AG20443 (cell line): Measurements from ENCODE around the gene CCDC91.

Experiments
- DNase-seq: peaks from one replicate; pipeline ENCODE4 v3.0.0; 2012; ENCODE audit warnings: low spot score, mixed read lengths

Gene CCDC91

GRCh38 chr12:28190321-28191050 is at the start of gene CCDC91:
TSS of gene CCDC91 (plus strand) at chr12:28190456. CDS start at chr12:28257216, 66,760 bp downstream.
- peak; percentile 93 for DNase-seq

DNA sequence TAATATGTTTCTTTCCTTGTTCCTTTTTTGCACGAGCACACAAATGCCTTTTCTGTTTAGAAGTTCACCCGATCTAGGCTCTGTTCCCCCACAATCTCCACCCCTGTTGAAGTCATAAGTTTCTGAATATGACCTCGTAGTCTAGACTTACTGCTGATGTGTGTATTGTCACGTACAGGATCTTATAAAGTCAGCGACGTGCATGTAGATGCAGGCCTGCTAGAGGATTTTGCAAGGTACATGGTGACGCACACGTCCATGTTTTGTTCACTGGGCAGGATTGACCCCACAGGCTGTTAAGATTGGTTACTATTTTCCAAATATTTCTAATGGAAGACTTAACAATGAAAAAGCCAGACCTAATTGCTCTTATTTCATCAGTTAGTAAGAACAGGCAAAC is 46.2 kb upstream of the CCDC91 start:
- no peak for DNase-seq

- no peak for DNase-seq
Measured at GRCh38 chr12:28144532-28144931, 45.7 kb upstream of the CCDC91 start.

DNA sequence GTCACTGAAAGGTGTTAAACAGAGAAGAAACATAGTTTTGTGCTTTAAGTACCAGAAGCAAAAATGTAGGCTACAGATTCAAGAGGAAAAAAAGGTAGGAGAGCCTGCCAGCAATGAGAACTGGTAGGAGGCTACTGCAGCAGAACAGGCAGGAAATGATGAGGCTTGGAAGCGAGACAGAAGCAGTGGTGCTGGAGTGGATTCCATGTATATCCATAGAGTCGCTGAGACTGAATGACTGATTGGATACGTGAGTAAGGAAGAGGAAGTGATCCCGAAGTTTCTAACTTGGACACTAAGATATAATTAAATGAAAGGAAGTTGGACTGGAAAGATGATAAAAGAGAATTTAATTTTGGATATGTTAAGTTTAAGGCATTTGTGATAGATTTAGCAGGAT is 45.0 kb upstream of the CCDC91 start:
- DNase-seq: no peak

GRCh38 chr12:28149279-28149678 is 41.0 kb upstream of the CCDC91 start:
- DNase-seq: no peak

- DNase-seq: no peak
Measured at GRCh38 chr12:28156362-28156761, 33.9 kb upstream of the CCDC91 start.

GRCh38 chr12:28156804-28157203 is 33.5 kb upstream of the CCDC91 start:
- no peak for DNase-seq

DNA sequence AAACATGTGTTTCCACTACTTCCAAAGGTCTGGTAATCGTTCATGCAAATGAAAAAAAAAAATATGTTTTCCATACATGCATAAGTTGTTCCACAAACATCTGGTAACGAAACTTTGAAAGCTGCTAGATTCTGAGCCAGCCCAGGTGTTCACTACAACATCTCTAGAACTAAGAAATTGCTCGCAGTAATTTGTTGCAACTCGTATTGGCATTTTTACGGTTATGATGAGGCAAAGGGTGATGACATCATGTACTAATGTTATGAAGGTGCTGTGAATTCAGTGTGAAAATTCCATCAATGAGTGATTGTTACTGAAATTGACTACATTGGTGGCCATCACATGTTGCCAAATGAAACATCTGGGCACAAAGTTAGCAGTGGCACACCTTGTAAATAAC is 31.9 kb upstream of the CCDC91 start:
- no peak for DNase-seq

GRCh38 chr12:28159688-28160087 is 30.6 kb upstream of the CCDC91 start:
- DNase-seq: no peak

DNA sequence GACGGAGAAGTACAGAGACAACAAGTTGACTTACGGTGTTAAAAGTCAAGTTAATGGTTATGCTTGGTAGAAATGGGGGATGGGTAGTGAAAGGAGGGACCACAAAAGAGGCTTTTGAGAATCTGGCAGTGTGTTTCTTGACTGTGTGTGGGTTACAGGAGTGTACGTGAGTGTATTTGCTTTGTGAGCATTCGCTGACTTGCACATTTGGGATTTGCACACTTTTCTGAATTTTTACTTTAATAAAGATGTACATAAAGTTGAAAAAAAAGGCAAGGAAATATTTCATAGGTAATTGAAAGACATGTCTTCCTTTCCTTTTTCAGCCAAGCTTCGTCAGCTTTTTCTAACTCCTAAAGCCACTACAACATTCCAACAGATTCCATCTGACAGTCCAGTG is 28.6 kb upstream of the CCDC91 start:
- no peak for DNase-seq

DNA sequence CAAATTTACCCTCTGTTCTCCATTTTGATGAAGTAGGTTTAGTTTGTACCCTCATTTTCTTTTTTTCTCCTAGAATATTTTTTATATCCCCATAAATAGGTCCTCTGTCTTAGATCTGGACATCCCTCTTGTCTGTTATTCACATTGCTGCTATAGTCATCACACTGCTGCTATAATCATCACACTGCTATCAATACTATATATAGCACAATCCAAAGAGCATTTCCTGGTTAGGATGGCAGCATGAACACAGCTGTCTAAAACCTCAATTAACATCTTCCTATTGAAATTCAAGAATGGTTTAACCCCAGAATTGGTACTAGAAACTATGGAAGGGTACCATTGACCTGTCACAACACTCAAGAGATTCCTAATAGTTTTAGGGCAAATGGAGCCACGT is 27.6 kb upstream of the CCDC91 start:
- no peak for DNase-seq

DNA sequence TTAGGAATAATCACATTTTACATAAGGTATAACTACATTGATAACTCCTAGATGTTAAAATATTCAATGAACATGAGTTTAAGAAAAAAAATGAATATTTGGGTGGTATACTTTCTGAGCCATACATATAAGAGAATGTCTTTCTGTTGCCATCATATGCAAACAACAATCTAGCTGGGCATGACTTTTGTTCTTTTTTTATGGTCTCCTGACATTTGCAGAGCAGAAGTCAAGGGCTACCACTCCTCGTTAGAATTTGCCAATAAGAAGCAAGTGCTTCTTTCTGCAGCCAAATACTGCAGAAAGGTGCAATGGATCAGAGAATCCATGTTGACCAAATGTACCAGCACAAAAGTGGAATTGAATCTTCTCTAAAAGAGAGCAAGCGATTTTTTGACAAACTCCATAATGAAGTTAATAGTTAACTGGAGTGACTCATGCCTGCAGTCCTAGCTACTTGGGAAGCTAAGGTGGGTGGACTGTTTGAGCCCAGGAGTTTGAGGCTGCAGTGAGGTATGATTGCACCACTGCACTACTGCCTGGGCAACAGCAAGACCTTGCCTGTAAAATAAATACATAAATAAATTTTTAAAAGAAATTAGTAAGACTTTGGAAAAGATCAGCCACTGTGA is 25.5 kb upstream of the CCDC91 start:
- DNase-seq: no peak

- no peak for DNase-seq
Measured at GRCh38 chr12:28167981-28168485, 22.2 kb upstream of the CCDC91 start.

GRCh38 chr12:28171356-28172060 is 18.7 kb upstream of the CCDC91 start:
- peak; percentile 11 for DNase-seq

- peak; percentile 60 for DNase-seq
Measured at GRCh38 chr12:28172434-28173030, 17.7 kb upstream of the CCDC91 start.

GRCh38 chr12:28173440-28173839 is 16.8 kb upstream of the CCDC91 start:
- DNase-seq: no peak

DNA sequence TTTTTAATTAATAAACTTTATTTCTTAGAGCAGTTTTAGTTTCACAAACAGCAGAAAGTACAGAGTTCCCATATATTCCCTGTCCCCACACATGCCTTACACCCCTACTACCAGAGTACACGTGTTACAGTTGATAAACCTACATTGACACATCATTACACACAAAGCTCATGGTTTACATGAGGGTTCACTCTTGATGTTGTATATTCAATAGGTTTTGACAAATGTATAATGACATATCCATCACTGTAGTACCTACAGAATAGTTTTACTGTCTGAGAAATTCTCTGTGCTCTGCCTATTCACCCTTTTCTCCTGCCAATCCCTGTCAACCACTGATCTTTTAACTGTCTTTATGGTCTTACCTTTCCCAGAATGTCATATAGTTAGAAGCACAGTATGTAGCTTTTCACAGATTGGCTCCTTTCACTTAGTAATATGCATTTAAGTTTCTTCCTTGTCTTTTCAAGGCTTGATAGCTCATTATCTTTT is 15.1 kb upstream of the CCDC91 start:
- no peak for DNase-seq

GRCh38 chr12:28176295-28176694 is 14.0 kb upstream of the CCDC91 start:
- DNase-seq: no peak

GRCh38 chr12:28177461-28177860 is 12.8 kb upstream of the CCDC91 start:
- no peak for DNase-seq

DNA sequence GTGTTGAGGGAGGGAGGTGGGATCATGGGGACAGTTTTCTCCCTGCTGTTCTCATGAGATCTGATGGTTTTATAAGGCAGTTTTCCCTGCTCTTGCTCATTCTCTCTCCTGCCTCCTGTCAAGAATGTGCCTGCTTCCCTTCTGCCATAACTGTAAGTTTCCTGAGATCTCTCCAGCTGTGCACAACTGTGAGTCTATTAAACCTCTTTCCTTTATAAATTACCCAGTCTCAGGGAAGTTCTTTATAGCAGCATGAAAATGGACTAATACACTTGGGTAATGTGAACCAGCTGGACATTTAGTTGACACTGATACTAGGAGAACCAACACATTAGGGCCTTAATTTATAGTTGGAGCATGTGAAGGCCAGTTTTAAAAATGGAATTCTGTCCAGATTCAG is 12.4 kb upstream of the CCDC91 start:
- DNase-seq: no peak

DNA sequence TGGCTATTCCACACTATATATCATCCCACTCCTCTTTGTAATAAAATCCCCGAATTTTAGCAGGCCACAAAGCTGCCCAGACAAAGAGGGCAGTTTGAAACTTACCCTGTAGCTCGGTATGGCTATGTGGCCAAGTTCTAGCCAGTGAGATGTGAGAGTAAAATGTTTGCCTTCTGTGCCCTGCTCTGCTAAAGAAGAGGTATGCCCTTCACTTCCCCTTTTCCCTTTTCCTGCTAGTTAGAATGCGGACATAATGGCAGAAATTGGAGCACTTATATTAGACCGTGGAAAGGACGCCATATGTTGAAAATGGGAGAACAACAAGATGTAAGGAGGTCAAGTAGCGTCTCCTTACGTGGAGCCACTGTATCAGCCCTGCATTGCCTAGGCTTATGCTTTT is 11.5 kb upstream of the CCDC91 start:
- no peak for DNase-seq

GRCh38 chr12:28180786-28181185 is 9.5 kb upstream of the CCDC91 start:
- no peak for DNase-seq
